ENCODE measurements around the gene IER2.
"Not testable (repeated sequence)": the region's sequence is repeated elsewhere in the genome, so short reads cannot be mapped to it uniquely, and the experiment has no call there.

The IER2 gene

GRCh38 chr19:13165162-13165997, 15.2 kb downstream of the IER2 start:
- DNase-seq = no peak

GRCh38 chr19:13166151-13166550, 15.9 kb downstream of the IER2 start:
- DNase-seq = not testable (repeated sequence)

GRCh38 chr19:13169769-13170168, 19.6 kb downstream of the IER2 start:
- no peak for DNase-seq

DNA sequence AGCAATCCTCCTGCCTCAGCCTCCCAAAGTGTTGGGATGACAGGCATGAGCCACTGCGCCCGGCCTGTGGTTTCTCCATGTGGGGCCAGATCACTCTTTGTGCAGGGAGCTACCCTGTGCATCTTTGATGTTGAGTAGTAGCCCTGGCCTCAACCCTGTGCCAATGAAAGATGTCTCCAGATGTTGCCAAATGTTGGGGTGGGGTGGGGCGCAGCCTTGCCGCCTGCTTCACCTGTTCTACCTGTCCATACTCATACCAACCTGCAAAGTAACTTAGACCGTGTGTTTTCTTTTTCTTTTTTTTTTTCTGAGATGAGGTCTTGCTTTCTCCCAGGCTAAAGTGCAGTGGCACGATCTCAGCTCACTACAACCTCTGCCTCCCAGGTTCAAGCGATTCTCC, 20.9 kb downstream of the IER2 start:
- DNase-seq = no peak

DNA sequence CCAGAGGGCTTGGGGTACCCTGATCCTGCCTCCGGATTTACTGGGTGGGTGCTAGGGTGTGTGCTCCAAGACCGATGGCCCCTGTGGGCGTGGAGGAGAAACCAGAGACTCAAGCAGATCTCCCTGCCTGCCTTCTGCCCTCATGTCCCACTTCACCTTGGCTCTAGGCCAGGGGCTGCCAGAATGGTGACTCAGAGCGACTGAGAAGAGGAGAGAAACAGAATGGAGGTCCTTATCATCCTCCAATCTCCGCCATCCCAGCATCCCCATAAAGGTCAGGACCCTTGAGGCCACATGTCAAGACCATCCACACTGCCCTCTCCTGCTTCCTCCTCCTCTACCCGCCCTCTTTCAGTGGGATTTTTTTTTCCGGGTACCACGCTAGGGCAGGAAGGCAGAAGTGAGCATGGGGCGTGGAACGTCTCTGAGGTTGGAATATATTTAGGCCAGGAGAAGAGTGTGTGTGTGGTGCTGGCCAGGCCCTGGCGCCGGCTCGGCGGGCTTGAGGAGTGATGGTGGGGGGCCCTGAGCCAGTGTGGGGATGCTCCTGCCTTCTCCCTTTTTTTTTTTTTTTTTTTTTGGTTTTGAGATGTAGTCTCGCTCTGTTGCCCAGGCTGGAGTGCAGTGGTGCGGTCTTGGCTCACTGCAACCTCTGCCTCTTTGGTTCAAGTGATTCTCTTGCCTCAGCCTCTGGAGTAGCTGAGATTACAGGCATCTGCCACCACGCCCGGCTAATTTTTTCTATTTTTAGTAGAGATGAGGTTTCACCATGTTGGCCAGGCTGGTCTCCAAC, 22.3 kb downstream of the IER2 start:
- no peak for DNase-seq

- no peak for DNase-seq
Measured at GRCh38 chr19:13173139-13173737, 23.0 kb downstream of the IER2 start.

GRCh38 chr19:13176345-13176744, 26.1 kb downstream of the IER2 start:
- DNase-seq = no peak

GRCh38 chr19:13177584-13177983, 27.4 kb downstream of the IER2 start:
- DNase-seq = not testable (repeated sequence)

DNA sequence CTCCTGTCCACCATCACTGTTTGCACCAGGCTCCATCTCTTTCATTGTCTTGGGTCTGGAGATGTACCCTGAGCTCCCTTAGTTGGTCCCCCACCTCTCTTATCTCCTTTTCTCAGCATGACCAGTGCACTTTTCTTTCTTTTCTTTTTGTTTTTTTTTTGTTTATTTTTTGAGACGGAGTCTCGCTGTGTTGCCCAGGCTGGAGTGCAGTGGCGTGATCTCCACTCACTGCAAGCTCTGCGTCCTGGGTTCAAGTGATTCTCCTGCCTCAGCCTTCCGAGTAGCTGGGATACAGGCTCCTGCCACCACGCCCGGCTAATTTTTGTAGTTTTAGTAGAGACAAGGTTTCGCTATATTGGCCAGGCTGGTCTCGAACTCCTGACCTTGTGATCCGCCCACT, 28.1 kb downstream of the IER2 start:
- DNase-seq = not testable (repeated sequence)

GRCh38 chr19:13181747-13182388, 31.7 kb downstream of the IER2 start:
- DNase-seq = no peak

DNA sequence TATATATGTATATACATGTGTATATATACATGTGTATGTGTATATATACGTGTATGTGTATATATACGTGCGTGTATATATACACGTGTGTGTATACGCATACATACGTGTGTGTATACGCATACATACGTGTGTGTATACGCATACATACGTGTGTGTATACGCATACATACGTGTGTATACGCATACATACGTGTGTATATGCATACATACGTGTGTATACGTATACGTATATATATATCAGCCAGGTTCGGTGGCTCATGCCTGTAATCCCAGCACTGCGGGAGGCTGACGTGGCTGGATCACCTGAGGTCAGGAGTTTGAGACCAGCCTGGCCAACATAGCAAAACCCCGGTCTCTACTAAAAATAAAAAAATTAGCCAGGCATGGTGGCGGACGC, 34.7 kb downstream of the IER2 start:
- not testable (repeated sequence) for DNase-seq

DNA sequence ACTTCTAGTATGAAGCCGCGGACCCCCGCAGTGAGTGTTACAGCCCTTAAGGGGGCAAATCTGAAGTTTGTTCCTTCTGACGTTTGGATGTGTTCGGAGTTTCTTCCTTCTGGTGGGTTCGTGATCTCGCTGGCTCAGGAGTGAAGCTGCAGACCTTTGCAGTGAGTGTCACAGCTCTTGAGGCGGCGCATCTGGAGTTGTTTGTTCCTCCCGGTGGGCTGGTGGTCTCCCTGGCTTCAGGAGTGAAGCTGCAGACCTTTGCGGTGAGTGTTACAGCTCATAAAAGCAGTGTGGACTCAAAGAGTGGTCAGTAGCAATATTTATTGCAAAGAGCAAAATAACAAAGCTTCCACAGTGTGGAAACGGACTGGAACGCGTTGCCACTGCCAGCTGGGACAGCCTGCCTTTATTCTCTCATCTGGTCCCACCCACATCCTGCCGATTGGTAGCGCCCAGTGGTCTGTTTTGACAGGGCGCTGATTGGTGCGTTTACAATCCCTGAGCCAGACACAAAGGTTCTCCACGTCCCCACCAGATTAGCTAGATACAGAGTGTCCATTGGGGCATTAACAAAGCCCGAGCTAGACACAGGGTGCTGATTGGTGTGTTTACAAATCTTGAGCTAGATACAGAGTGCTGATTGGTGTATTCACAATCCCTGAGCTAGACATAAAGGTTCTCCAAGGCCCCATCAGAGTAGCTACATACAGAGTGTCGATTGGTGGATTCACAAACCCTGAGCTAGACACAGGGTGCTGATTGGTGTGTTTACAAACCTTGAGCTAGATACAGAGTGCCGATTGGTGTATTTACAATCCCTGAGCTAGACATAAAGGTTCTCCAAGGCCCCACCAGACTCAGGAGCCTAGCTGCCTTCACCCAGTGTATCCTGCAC, 35.8 kb downstream of the IER2 start:
- not testable (repeated sequence) for DNase-seq

DNA sequence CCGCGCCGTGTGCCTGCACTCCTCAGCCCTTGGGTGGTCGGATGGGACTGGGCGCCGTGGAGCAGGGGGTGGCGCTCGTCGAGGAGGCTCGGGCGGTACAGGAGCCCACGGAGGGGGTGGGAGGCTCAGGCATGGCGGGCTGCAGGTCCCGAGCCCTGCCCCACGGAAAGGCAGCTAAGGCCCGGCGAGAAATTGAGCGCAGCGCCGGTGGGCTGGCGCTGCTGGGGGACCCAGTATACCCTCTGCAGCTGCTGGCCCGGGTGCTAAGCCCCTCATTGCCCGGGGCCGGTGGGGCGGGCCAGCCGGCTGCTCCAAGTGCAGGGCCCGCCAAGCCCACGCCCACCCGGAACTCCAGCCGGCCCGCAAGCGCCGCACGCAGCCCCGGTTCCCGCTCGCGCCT, 36.5 kb downstream of the IER2 start:
- not testable (repeated sequence) for DNase-seq

DNA sequence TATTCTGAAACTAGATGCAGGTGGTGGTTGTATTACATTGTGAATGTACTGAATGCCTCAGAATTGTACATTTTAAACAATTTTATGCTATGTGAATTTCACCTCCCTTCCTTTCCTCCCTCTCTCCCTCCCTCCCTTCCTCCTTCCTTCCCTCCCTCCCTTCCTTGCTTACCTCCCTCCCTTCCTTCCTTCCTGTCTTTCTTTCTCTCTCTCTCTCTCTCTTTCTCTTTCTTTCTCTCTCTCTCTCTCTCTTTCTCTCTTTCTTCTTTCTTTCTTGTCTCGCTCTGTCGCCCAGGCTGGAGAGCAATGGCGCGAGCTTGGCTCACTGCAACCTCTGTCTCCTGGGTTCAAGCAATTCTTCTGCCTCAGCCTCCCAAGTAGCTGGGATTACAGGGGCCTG, 37.2 kb downstream of the IER2 start:
- no peak for DNase-seq

- no peak for DNase-seq
Measured at GRCh38 chr19:13189600-13189999, 39.4 kb downstream of the IER2 start.

- no peak for DNase-seq
Measured at GRCh38 chr19:13190781-13191540, 40.8 kb downstream of the IER2 start.

- DNase-seq = no peak
Measured at GRCh38 chr19:13195678-13196077, 45.5 kb downstream of the IER2 start.

DNA sequence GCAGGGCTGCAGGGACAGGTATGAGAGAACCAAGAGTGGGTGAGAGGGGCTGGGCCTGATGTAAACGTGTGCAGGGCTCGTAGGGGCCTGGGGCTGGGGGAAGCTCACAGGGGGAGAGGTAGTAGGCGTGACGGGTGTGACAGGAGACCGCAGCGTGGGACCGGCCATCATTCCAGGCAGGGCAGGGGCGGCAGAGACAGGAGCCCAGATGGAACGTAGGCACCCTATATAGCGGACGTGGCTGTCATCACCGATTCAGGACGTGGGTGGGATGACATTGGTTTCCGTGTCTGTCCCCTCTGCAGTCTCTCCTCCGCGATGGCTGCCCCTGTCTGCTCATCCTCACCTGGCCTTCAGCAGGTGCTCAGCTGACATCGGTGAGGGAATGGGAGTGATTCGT, 48.4 kb downstream of the IER2 start:
- no peak for DNase-seq

DNA sequence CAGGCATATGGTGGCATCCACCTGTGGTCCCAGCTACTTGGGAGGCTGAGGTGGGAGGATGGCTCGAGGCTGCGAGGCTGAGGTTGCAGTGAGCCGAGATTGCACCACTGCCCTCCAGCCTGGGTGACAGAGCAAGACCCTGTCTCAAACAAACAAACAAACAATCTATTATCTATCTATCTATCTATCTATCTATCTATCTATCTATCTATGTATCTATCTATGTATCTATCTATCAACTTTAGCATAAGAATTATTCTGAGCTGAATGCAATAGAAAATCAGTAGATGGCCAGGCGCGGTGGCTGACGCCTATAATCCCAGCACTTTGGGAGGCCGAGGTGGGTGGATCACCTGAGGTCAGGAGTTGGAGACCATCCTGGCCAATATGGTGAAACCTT, 51.9 kb downstream of the IER2 start:
- DNase-seq = not testable (repeated sequence)
